ENCODE data around the gene KCNN2. TPM values are rescaled to one million over a fixed set of nuclear protein-coding genes. Genes with fewer than 3 reads are reported as not detected.

Gene KCNN2
- total RNA-seq, 1 experiment from 2014 or later = 2.0 TPM

DNA sequence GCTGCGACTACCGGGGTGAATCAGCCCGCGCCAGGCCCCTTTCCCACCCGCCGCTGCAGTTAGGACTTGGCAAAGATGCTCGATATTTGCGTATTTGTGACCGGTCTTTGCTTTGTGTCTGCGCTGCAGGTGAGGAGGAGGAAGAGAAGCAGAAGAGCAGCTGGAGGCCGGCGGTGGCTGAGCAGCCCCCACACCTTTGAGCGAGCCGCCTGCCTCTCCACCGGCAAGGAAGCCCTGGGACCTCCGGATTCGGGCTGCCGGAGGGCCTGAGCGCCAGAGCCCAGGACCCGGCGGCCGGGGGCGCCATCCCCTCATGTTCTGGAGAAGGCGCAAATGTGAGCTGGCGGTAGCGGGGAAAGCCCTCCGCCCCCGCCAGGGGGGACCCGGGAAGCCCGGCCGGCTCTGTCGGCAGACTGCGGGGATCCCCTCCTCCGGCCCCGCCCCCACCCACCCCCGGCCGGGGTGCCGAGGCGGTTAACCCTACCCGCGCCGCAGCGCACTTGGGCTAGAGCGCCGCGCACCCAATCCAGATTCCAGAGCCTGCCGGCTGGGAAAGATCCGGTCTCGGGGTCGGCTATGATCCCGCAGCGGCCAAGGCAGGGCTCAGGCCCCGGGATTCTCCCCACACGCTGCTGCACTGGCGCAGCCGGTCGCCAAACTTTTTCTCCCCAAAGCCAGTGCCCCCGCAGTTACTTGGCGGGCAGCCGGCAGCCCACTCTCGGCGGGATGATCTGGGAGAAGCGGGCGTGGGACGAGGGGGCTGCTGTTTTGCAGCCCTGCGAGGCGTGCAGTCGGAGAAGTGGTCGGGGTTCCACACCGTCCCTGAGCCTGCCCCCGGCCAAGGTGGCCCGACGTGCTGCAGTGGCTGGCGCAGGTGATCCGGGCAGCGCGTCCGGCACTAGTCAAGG lies 800 bp upstream of the KCNN2 start:
- intact Hi-C loops (cut with micrococcal nuclease; ENCODE audit: unreplicated experiment) = loop anchor here (1.0 to 10.0 kb wide), 4 partner anchors 89 to 884 kb away; no protein-coding TSS in a partner anchor
- no peak for TF ChIP-seq CTCF (IDR thresholded peaks at IDR 0.05; ENCODE audit: unreplicated experiment)
- peaks cover 21% of the 10 kb centered on the region for H3K36me3 Mint-ChIP-seq (ENCODE audit: insufficient read depth, unreplicated experiment)
- no peaks in the 10 kb centered on the region for H3K9me3 Mint-ChIP-seq (ENCODE audit: low read depth, unreplicated experiment)
- DNase-seq = peak; percentile 61
- peak overlapping the region; percentile 87 for H3K27ac Mint-ChIP-seq (ENCODE audit: unreplicated experiment)
- peak overlapping the region; percentile 99 for H3K4me3 Mint-ChIP-seq (ENCODE audit: low read depth, unreplicated experiment)
- CTCF ChIA-PET = interaction anchor here (2.0 to 3.1 kb wide), 3 partner anchors 86 to 92 kb away, joined by 9 to 16 read pairs (median 12); no protein-coding TSS in a partner anchor
- H3K27me3 Mint-ChIP-seq (ENCODE audit: unreplicated experiment) = peaks cover 35% of the 10 kb centered on the region
- BruUV-seq (replicated peaks) = no TSS peak
- H3K4me1 Mint-ChIP-seq (ENCODE audit: low read depth, unreplicated experiment) = no peaks in the 10 kb centered on the region

- Mint-ChIP-seq H3K27me3 (ENCODE audit: unreplicated experiment) (peaks cover 35% of the 10 kb centered on the region), H3K9me3 (ENCODE audit: low read depth, unreplicated experiment) (no peaks in the 10 kb centered on the region), H3K4me3 (ENCODE audit: low read depth, unreplicated experiment) (peak overlapping the region; percentile 99), H3K36me3 (ENCODE audit: insufficient read depth, unreplicated experiment) (peaks cover 21% of the 10 kb centered on the region), H3K27ac (ENCODE audit: unreplicated experiment) (peak overlapping the region; percentile 87), H3K4me1 (ENCODE audit: low read depth, unreplicated experiment) (no peaks in the 10 kb centered on the region)
- TF ChIP-seq CTCF (IDR thresholded peaks at IDR 0.05; ENCODE audit: unreplicated experiment) = no peak
- no peak for DNase-seq
- CTCF ChIA-PET = interaction anchor here (2.8 to 3.1 kb wide), 2 partner anchors 87 to 90 kb away, joined by 9 to 16 read pairs; no protein-coding TSS in a partner anchor
- intact Hi-C loops (cut with micrococcal nuclease; ENCODE audit: unreplicated experiment) = loop anchor here (1.0 to 10.0 kb wide), 3 partner anchors 85 to 882 kb away; no protein-coding TSS in a partner anchor
- BruUV-seq (replicated peaks) = no TSS peak
Measured at GRCh38 chr5:114362197-114362976, 517 bp downstream of the KCNN2 start.

DNA sequence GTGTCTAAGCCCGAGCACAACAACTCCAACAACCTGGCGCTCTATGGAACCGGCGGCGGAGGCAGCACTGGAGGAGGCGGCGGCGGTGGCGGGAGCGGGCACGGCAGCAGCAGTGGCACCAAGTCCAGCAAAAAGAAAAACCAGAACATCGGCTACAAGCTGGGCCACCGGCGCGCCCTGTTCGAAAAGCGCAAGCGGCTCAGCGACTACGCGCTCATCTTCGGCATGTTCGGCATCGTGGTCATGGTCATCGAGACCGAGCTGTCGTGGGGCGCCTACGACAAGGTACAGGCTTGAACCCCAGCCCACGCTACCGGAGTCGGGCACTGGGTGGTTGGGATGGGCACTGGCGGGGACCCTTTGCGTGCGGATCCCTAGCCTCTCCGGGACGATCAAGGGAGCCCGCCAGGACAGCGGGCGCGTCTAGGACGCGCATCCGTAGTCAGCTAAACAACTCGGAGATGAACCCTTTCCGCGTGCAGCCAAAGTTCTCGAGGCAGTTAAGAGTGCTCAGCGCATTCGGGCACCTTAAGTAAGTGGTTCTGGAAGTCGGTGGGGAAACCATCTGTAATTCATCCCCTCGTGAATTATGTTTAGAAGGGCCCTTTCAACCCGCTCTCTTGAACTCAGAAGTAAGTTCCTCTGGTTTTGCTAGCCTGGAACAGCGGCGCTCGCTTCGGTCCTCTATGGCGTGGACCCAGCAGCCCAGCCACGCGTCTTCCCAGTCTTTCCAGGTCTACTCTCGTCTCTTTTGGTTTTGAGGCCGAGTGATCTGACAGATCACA lies 1.3 kb downstream of the KCNN2 start:
- peaks cover 35% of the 10 kb centered on the region for H3K27me3 Mint-ChIP-seq (ENCODE audit: unreplicated experiment)
- H3K4me1 Mint-ChIP-seq (ENCODE audit: low read depth, unreplicated experiment) = no peaks in the 10 kb centered on the region
- CTCF ChIA-PET = no interaction called here
- TF ChIP-seq CTCF (IDR thresholded peaks at IDR 0.05; ENCODE audit: unreplicated experiment) = no peak
- peak overlapping the region; percentile 99 for H3K4me3 Mint-ChIP-seq (ENCODE audit: low read depth, unreplicated experiment)
- BruUV-seq (replicated peaks) = no TSS peak
- peaks cover 21% of the 10 kb centered on the region for H3K36me3 Mint-ChIP-seq (ENCODE audit: insufficient read depth, unreplicated experiment)
- intact Hi-C loops (cut with micrococcal nuclease; ENCODE audit: unreplicated experiment) = loop anchor here (1.0 to 10.0 kb wide), 3 partner anchors 84 to 882 kb away; no protein-coding TSS in a partner anchor
- H3K27ac Mint-ChIP-seq (ENCODE audit: unreplicated experiment) = no peak overlapping the region
- no peaks in the 10 kb centered on the region for H3K9me3 Mint-ChIP-seq (ENCODE audit: low read depth, unreplicated experiment)
- no peak for DNase-seq

DNA sequence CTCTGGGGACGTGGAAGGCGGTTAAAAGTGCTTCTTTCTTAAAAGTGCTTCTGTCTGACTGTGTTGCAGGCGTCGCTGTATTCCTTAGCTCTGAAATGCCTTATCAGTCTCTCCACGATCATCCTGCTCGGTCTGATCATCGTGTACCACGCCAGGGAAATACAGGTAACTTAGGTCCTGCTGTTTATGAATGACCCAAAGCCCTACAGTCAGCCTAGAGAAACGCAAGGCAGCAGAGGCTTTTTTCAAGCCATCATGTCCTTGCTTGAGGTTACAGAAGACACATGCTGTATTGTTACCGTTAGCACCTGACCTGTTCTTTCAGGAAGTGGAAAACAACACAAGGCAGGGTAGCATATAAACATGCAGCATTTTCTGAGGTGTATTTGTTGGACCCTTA lies 2.0 kb downstream of the KCNN2 start:
- no peaks in the 10 kb centered on the region for H3K9me3 Mint-ChIP-seq (ENCODE audit: low read depth, unreplicated experiment)
- no peak for DNase-seq
- intact Hi-C loops (cut with micrococcal nuclease; ENCODE audit: unreplicated experiment) = loop anchor here (5.0 to 10.0 kb wide), 2 partner anchors 423 to 881 kb away; no protein-coding TSS in a partner anchor
- no peak overlapping the region for H3K27ac Mint-ChIP-seq (ENCODE audit: unreplicated experiment)
- TF ChIP-seq CTCF (IDR thresholded peaks at IDR 0.05; ENCODE audit: unreplicated experiment) = no peak
- H3K27me3 Mint-ChIP-seq (ENCODE audit: unreplicated experiment) = peaks cover 35% of the 10 kb centered on the region
- no TSS peak for BruUV-seq (replicated peaks)
- H3K36me3 Mint-ChIP-seq (ENCODE audit: insufficient read depth, unreplicated experiment) = peaks cover 21% of the 10 kb centered on the region
- H3K4me1 Mint-ChIP-seq (ENCODE audit: low read depth, unreplicated experiment) = no peaks in the 10 kb centered on the region
- CTCF ChIA-PET = no interaction called here
- H3K4me3 Mint-ChIP-seq (ENCODE audit: low read depth, unreplicated experiment) = peak overlapping the region; percentile 99

All from Calu3 (cell line).